Activated gamma-delta T cell treated with Interleukin-2 at 50 U/mL for 16 hours (primary cell): Measurements from ENCODE around the gene RBPJ.

ENCODE experiments used
- DNase-seq: peaks from one replicate; pipeline ENCODE4 v3.0.0-alpha.2; 2020

The RBPJ gene

GRCh38 chr4:26424153-26424552 lies 103.3 kb downstream of the RBPJ start:
- DNase-seq, result no peak

DNA sequence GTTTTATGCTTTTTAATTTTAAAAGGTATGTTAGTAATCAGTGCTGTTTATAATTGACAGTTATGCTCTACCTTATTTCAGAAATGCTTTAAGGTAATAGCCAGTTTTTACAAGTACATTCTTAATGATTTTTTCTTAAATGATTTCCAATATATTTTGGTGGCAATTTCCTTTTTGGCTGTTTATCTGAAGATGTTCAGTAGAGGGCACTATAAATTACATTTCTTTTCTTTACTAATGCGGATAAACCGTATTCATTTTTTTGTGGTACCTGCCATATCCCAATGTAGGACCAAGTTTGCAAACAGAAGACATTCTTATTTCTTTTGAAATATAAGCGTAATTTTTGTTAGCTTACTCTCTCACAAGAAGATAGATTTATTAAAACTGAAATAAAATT lies 104.0 kb downstream of the RBPJ start:
- DNase-seq, result no peak

- DNase-seq, result no peak
Measured at GRCh38 chr4:26425953-26426352, 105.1 kb downstream of the RBPJ start.

DNA sequence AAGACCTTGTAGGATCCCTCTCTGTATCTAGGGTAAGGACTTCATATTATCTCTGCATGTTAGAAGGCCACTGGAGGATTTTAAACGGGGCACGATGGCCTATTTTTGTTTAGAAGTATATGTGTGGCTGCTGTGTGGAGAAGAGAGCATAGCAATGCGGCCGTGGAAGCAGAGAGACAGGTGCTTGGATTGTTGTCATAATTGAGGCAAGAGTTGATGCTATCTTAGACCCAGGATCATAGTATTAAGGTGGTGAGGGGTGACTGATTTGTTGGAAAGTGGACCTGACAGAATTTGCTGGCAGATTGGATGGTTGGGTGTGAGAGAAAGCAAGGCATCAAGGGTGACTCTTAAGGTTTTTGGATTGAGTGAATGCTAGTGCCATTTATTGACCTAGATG lies 106.1 kb downstream of the RBPJ start:
- no peak for DNase-seq

GRCh38 chr4:26429910-26430309 lies 109.1 kb downstream of the RBPJ start:
- DNase-seq, result no peak

GRCh38 chr4:26431461-26432180 lies 110.8 kb downstream of the RBPJ start:
- no peak for DNase-seq

DNA sequence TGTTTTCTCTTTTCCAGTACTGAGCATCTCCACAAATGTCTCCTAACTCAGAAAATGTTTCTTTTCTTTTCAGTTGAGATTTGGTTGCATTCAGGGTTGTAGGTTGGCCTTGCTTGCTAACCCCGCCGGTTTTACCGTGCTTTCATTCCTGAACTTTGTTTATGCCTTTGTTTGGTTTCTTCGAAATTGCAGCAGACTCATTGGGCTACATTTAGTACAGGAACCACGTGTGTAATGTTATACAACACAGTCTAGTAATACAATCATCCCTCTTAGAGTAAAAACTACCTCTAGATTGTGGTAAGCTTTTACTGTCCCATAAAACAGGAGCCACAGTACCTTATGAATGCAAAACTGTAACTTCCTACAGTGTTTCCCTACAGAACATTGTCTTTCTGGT lies 111.6 kb downstream of the RBPJ start:
- no peak for DNase-seq

DNA sequence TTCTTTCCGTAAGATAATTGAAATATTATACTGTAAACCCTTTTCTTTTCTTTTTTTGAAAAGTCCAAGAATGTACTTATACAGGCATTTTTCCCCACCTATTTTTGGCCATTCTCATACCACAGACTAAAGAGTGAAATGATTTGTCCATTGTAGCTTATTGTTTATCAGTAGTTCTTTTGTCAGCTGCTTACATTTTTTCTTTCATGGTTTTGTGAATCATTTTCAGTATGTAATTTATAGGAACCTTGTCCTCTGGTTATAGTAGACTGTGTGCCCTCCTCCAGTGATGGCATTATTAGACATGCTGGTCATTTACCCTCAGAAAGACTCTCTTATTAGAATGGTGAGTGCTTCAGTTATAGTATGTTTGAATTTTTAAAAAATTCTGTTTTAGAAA lies 112.7 kb downstream of the RBPJ start:
- DNase-seq, result no peak

GRCh38 chr4:26434030-26434639 lies 113.3 kb downstream of the RBPJ start:
- no peak for DNase-seq

- no peak for DNase-seq
Measured at GRCh38 chr4:26441102-26441501, 120.3 kb downstream of the RBPJ start.

- no peak for DNase-seq
Measured at GRCh38 chr4:26441771-26442170, 121.0 kb downstream of the RBPJ start.

GRCh38 chr4:26447378-26447777 lies 126.6 kb downstream of the RBPJ start:
- no peak for DNase-seq

GRCh38 chr4:26450418-26450817 lies 129.6 kb downstream of the RBPJ start:
- DNase-seq, result no peak

GRCh38 chr4:26451597-26451996 lies 130.8 kb downstream of the RBPJ start:
- no peak for DNase-seq

- no peak for DNase-seq
Measured at GRCh38 chr4:26452565-26453531, 132.0 kb downstream of the RBPJ start.

DNA sequence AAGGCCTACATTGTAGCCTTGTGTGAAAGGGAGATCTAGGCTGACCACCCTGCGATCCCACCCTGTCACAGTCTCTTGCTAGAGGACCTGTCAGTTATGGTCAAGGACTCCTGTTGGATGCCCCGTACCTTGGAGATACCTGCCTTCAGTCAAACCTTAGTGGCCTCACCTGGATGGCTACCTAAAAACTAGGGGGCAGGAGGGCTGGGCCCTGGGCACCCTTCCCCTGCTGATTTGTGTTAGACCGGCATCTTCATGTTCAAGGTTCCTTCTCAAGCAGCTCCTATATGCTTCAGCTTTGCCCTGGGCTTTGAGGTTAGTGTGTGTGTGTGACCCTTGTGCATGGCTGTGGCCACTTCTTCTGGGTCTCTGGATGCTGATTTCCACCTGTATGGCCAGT lies 134.1 kb downstream of the RBPJ start:
- no peak for DNase-seq

DNA sequence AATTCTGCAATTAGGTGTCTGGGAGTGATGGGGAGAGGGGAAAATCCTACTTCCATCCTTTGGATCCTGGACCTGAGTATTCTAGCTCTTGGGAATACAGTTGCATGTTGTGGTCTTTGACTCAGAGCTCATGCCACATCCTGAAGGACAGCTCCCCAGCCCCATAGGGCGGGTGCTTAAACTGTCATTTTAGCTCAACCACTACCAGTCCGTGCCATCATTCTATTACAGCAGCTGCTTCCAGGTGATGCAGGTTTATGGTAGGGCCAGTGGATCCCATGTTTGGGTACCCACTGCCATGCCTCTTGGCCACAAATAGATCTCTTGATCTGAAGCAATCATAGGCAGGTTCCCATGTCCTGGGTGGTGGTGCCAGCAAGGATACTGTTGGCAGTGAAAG lies 134.8 kb downstream of the RBPJ start:
- no peak for DNase-seq

DNA sequence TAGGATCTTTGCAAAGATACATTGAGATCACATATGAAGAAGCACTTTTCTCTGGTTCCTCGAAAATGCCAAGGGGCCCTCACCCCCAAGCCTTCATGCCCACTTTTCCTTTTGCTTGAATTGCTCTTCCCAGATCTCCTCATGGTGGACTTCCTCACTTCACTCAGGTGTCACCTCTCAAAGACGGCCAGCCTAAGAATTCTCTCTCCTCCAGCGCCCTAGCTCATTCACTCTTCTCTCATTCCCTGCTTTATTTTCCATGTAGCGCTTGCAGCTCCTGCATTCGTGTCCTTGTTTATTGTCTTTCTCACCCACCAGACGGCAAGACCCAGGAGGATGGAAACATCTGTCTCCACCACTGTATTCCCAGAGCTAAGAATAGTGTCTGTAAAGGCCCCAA lies 136.6 kb downstream of the RBPJ start:
- DNase-seq, result no peak

- DNase-seq, result no peak
Measured at GRCh38 chr4:26458157-26458561, 137.3 kb downstream of the RBPJ start.

DNA sequence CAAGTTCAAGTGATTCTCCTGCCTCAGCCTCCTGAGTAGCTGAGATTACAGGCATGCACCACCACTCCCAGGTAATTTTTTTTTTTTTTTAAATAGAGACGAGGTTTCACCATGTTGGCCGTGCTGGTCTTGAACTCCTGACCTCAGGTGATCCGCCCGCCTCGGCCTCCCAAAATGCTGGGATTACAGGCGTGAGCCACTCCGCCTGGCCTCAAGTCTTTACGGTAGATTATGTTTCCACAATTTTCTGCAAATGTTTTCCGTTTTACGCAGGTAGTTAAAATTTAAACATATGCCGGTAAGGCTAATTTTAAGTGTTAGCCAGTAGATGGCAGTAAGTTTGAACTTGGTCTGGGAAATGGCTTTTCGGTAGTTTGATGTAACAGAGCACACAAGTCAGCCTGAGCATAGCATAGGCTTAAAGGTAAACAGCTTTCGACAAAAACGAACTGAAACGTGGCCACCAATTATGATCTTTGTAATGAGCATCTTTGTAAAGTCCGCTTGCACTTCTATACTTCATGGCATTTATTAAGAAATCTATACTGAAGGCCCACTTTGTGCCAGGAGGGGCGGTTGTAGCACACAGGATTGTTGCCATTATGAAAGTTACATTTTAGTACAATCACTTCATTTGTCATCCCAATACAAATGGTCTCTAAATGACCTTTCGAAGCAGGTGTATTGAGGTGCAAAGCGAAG lies 138.4 kb downstream of the RBPJ start:
- DNase-seq, result no peak

- no peak for DNase-seq
Measured at GRCh38 chr4:26459756-26460530, 139.1 kb downstream of the RBPJ start.

- DNase-seq, result no peak
Measured at GRCh38 chr4:26462874-26463273, 142.1 kb downstream of the RBPJ start.
